Measurements from ENCODE around the gene UBA1.

UBA1 gene

DNA sequence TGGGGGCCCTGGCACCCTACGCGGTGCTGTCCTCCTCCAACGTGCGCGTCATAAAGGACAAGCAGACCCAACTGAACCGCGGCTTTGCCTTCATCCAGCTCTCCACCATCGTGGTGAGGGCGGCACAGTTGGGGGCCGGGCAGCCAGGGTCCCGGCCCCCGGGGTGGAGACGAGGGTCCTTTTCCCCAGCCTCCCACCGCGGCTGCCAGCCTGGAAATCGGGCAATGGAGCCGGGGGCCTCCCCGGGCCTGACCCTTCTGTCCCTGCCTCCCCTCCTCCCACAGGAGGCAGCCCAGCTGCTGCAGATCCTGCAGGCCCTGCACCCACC, 13.7 kb upstream of the UBA1 start:
- no peak overlapping the region for H3K4me3 ChIP-seq (ENCODE audit: low read length)
- TF ChIP-seq CTCF (conservative IDR thresholded peaks at IDR 0.05; ENCODE audit: low read length), result no peak
- DNase-seq (ENCODE audit: low read depth), result no peak

GRCh38 chrX:47180346-47180745, 13.3 kb upstream of the UBA1 start:
- no peak for TF ChIP-seq CTCF (conservative IDR thresholded peaks at IDR 0.05; ENCODE audit: low read length)
- H3K4me3 ChIP-seq (ENCODE audit: low read length), result no peak overlapping the region
- DNase-seq (ENCODE audit: low read depth), result no peak

- no peak for DNase-seq (ENCODE audit: low read depth)
- no peak for TF ChIP-seq CTCF (conservative IDR thresholded peaks at IDR 0.05; ENCODE audit: low read length)
- H3K4me3 ChIP-seq (ENCODE audit: low read length), result no peak overlapping the region
These were observed 12.3 kb upstream of the UBA1 start for GRCh38 chrX:47181301-47181700.

- TF ChIP-seq CTCF (conservative IDR thresholded peaks at IDR 0.05; ENCODE audit: low read length), result no peak
- no peak for DNase-seq (ENCODE audit: low read depth)
- H3K4me3 ChIP-seq (ENCODE audit: low read length), result no peak overlapping the region
These were observed 11.4 kb upstream of the UBA1 start for GRCh38 chrX:47182106-47182700.

DNA sequence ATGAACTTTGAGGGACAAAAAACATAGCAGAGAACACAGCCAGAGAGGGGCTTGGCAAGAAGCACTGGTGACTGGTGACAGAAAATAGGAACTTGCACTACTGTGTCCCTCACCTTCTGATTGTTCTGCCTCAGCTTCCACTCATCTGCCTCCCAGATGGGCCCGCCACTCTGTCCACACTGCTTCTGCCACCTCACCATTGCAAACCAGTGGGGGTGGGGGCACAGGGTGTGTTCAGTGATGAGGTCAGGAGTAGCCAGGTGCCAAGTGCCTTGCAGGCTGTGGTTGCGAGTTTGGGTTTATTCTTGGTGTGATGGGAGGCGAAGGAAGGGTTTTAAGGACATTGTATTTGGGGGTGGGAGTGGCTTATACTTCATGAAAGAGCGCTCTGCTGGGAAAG, 9.1 kb upstream of the UBA1 start:
- TF ChIP-seq CTCF (conservative IDR thresholded peaks at IDR 0.05; ENCODE audit: low read length), result no peak
- no peak for DNase-seq (ENCODE audit: low read depth)

DNA sequence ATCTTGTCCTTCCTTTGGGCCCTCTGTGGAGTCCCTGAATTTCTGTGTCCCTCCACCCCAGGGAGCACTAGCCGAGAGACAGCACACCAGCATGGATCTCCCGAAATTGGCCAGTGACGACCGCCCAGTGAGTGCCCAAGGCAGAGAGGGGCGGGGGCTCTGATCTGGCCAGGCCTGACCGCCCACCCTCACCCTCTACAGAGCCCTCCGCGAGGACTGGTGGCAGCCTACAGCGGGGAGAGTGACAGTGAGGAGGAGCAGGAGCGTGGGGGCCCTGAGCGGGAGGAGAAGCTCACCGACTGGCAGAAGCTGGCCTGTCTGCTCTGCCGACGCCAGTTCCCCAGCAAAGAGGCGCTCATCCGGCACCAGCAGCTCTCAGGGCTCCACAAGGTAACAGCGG, 8.4 kb upstream of the UBA1 start:
- TF ChIP-seq CTCF (conservative IDR thresholded peaks at IDR 0.05; ENCODE audit: low read length), result no peak
- no peak for DNase-seq (ENCODE audit: low read depth)
- H3K4me3 ChIP-seq (ENCODE audit: low read length), result no peak overlapping the region

More for the DNA sequence above, 9.1 kb upstream of the UBA1 start:
- H3K4me3 ChIP-seq (ENCODE audit: low read length), result no peak overlapping the region

DNA sequence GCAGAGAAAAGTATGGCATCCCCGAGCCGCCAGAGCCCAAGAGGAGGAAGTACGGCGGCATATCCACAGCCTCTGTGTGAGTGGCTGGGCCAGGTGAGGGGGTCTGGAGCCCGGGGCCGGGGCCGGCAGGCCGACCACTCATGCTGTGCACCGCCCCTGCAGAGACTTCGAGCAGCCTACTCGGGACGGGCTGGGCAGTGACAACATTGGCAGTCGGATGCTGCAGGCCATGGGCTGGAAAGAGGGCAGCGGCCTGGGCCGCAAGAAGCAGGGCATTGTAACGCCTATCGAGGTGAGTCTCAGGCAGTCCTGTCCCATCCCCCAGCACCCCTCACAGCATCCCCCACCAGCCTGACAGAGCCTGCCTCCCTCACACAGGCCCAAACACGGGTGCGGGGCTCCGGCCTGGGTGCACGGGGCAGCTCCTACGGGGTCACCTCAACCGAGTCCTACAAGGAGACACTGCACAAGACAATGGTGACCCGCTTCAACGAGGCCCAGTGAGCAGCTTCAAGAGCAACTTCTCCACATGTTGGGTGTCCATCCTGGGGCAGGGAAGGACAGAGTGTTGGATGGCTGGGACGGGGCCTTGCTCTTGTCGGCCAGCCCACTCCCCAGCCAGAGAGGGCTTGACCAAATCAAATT, 7.4 kb upstream of the UBA1 start:
- DNase-seq (ENCODE audit: low read depth), result no peak
- no peak overlapping the region for H3K4me3 ChIP-seq (ENCODE audit: low read length)
- TF ChIP-seq CTCF (conservative IDR thresholded peaks at IDR 0.05; ENCODE audit: low read length), result no peak
